A673 (cell line): ENCODE data around the gene SGTA. TPM values are rescaled to one million over a fixed set of nuclear protein-coding genes. Genes with fewer than 3 reads are reported as not detected.

Source experiments
- BruUV-seq: library from RNA; stranded (reverse); fragments of 400-500 nt; replicated peaks from 2 replicates; lab custom pipeline; 2021; lab: Mats Ljungman, UMichigan
- CTCF ChIA-PET: fragments of 300-600 bp; sonication (Branson Sonifier 250); formaldehyde crosslinking; loops from one replicate; lab custom pipeline; 2022; ENCODE audit warnings: antibody characterized with exemption; lab: Charles Lee
- POLR2A ChIA-PET: fragments of 300-600 bp; sonication (Branson Sonifier 250); formaldehyde crosslinking; loops from one replicate; lab custom pipeline; 2022; ENCODE audit warnings: antibody characterized with exemption; ENCODE audit not compliant: low non-redundant PET; lab: Charles Lee
- DNase-seq: peaks from one replicate; pipeline ENCODE4 v3.0.0-alpha.2; 2015; ENCODE audit warnings: low spot score
- H3K27ac ChIP-seq: fragments of 200-600 bp; sonication (generic); 2 replicates; pipeline ENCODE4 v1.5.1; 2016; ENCODE audit warnings: mixed run types, low read depth, mild to moderate bottlenecking, mixed read lengths, antibody characterized with exemption, low read length; ENCODE audit not compliant: poor library complexity, severe bottlenecking
- H3K27me3 ChIP-seq: fragments of 200-600 bp; sonication (generic); replicated peaks from 2 replicates; pipeline ENCODE4 v1.6.1; 2017; ENCODE audit warnings: mixed run types, low read depth, mild to moderate bottlenecking, mixed read lengths, antibody characterized with exemption, low read length; ENCODE audit not compliant: insufficient read depth, poor library complexity
- H3K36me3 ChIP-seq: fragments of 200-600 bp; sonication (generic); 2 replicates; pipeline ENCODE4 v1.6.1; 2016; ENCODE audit warnings: mixed run types, mild to moderate bottlenecking, mixed read lengths, antibody characterized with exemption, low read length; ENCODE audit not compliant: insufficient read depth, poor library complexity, severe bottlenecking
- H3K4me1 ChIP-seq: fragments of 200-600 bp; sonication (generic); 2 replicates; pipeline ENCODE4 v1.6.1; 2017; ENCODE audit warnings: mixed run types, mild to moderate bottlenecking, mixed read lengths, antibody characterized with exemption, low read length; ENCODE audit not compliant: insufficient read depth, poor library complexity, severe bottlenecking
- H3K4me3 ChIP-seq: fragments of 200-600 bp; sonication (generic); 2 replicates; pipeline ENCODE4 v1.5.1; 2016; ENCODE audit warnings: low read depth, mixed run types, mild to moderate bottlenecking, mixed read lengths, low read length; ENCODE audit not compliant: poor library complexity, severe bottlenecking
- H3K9me3 ChIP-seq: fragments of 200-600 bp; sonication (generic); 2 replicates; pipeline ENCODE4 v1.6.1; 2016; ENCODE audit warnings: mixed run types, low read depth, mild to moderate bottlenecking, mixed read lengths, antibody characterized with exemption, low read length; ENCODE audit not compliant: poor library complexity, severe bottlenecking
- EZH2 ChIP-seq: fragments of 200-600 bp; sonication (generic); IDR thresholded peaks from 2 replicates; pipeline ENCODE4 v1.6.1; 2017; ENCODE audit warnings: borderline replicate concordance, low read depth, mild to moderate bottlenecking, mixed read lengths, antibody characterized with exemption, low read length; ENCODE audit not compliant: poor library complexity, severe bottlenecking
- intact Hi-C: fragments of 100-400 bp; cut with micrococcal nuclease; formaldehyde crosslinking; loops from one replicate; pipeline ENCODE4 v1.10.0; 2022; ENCODE audit not compliant: unreplicated experiment
- total RNA-seq: library from RNA; stranded (reverse); gene quantifications from 2 replicates; pipeline ENCODE4 v1.2.3, GENCODE V29; 2021
- TF ChIP-seq, protein P1 (sequence below): fragments of 300-800, 200-600 bp; sonication (generic); conservative IDR thresholded peaks from 2 replicates; pipeline ENCODE4 v1.5.1; 2017; ENCODE audit warnings: low read depth, mild to moderate bottlenecking, antibody characterized with exemption, low read length, moderate library complexity, mixed read lengths

The SGTA gene
- total RNA-seq, 1 experiment from 2014 or later: 106 TPM

DNA sequence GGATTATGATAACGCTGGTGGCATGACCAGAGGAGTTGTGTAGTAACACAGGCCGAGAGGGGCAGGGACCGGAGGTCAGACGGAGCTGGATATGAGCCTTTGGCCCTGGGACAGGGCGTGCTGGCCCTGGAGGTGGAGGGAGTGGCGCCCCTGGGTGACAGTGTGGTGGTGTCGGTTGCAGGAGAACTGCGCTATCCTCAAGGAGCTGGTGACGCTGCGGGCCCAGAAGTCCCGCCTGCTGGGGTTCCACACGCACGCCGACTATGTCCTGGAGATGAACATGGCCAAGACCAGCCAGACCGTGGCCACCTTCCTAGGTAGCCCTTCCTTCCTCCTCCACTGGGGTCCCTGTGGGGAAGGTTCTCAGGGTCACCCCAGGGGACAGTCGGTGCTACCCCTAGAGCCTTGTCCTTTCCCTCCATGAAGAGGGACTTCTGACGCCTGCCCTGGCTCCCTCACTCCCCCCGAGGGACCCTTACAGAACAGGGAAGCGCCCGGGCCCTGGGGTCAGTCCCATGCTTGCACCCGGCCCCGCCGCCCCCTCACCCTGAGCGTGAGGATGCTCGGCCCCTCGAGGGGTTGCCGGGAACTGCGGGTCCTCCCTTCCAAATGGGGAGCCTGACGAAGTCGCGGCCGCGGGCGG is 23.8 kb upstream of the SGTA start:
- CTCF ChIA-PET: no interaction called here
- H3K4me1 ChIP-seq: peaks cover 5% of the 10 kb centered on the region
- TF ChIP-seq, protein P1, sequence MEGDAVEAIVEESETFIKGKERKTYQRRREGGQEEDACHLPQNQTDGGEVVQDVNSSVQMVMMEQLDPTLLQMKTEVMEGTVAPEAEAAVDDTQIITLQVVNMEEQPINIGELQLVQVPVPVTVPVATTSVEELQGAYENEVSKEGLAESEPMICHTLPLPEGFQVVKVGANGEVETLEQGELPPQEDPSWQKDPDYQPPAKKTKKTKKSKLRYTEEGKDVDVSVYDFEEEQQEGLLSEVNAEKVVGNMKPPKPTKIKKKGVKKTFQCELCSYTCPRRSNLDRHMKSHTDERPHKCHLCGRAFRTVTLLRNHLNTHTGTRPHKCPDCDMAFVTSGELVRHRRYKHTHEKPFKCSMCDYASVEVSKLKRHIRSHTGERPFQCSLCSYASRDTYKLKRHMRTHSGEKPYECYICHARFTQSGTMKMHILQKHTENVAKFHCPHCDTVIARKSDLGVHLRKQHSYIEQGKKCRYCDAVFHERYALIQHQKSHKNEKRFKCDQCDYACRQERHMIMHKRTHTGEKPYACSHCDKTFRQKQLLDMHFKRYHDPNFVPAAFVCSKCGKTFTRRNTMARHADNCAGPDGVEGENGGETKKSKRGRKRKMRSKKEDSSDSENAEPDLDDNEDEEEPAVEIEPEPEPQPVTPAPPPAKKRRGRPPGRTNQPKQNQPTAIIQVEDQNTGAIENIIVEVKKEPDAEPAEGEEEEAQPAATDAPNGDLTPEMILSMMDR: no peak
- H3K36me3 ChIP-seq: peaks cover 37% of the 10 kb centered on the region
- H3K27me3 ChIP-seq: no peaks in the 10 kb centered on the region
- no peak overlapping the region for H3K4me3 ChIP-seq
- POLR2A ChIA-PET: no interaction called here
- no TSS peak for BruUV-seq
- intact Hi-C loops: no loop called here
- no peak overlapping the region for H3K27ac ChIP-seq
- no peaks in the 10 kb centered on the region for H3K9me3 ChIP-seq
- DNase-seq: no peak

DNA sequence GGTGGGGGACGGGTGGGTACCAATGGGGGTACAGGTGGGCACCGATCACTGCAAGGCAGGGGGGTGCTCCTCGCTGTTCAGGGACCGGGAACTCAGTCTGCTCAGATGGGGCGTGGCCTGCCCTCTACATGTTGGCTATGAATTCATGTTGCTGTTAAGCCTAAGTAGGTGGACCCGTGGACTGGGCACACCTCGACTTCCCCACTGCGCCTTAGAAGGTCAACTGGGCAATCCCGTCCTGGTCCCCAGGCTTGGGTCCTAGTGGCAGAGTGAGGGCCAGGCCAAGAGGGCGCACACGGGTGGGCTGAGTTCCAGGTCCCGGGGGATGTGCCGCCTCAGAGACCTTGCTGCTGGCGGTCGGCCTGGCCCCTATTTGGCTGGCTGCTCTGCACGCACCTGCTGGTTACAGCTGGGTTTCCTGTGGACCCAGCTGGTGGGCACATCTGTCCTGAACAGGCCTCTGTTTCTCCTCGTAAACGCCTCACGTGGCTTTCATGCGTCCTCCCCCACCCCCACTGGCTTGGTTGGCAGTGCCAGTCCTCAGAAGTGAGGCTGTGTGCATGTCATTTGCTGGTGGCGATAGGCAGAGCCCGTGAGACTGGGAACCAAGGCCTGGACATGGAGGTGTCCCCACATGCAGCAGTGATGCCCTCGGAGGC is 23.0 kb upstream of the SGTA start:
- Histone ChIP-seq H3K36me3 (peaks cover 32% of the 10 kb centered on the region), H3K9me3 (no peaks in the 10 kb centered on the region), H3K4me1 (peaks cover 5% of the 10 kb centered on the region), H3K27ac (no peak overlapping the region), H3K4me3 (no peak overlapping the region), H3K27me3 (no peaks in the 10 kb centered on the region)
- POLR2A ChIA-PET: no interaction called here
- DNase-seq: no peak
- BruUV-seq: no TSS peak
- TF ChIP-seq EZH2: no peak
- TF ChIP-seq, protein P1: no peak
- intact Hi-C loops: no loop called here
- CTCF ChIA-PET: no interaction called here

DNA sequence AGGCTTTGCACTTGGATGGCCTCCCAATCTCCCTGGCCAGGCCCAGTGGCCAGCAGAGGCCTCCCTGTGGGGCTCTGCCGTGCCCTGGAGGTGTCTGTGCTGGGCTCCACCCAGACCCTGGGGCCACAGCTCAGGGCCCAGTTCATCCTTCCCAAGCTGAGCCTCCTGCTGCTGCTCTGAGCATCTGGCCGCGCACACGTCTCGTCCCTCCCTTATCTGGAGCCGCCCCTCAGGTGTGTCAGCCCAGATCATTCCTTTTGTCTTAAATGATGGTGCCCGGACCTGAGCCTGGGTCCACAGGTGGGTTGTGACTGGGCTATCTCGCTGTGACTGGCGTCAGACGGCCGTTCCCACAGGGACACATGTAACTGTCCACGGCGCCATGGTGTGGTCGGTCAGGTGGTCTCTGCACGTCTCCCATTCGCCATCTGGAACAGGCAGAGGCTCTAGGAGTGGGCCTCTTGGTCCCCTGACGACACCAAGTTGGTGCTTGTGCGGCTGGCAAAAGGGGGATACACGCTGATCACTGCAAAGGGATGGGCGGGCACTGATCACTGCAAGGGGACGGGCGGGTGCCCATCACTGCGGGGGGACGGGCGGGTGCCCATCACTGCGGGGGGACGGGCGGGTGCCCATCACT is 22.3 kb upstream of the SGTA start:
- CTCF ChIA-PET: no interaction called here
- no peak overlapping the region for H3K4me3 ChIP-seq
- no peak for DNase-seq
- H3K4me1 ChIP-seq: peaks cover 5% of the 10 kb centered on the region
- intact Hi-C loops: no loop called here
- H3K27ac ChIP-seq: no peak overlapping the region
- H3K36me3 ChIP-seq: peaks cover 35% of the 10 kb centered on the region
- POLR2A ChIA-PET: no interaction called here
- BruUV-seq: no TSS peak
- H3K9me3 ChIP-seq: no peaks in the 10 kb centered on the region
- H3K27me3 ChIP-seq: no peaks in the 10 kb centered on the region
- no peak for TF ChIP-seq EZH2
- TF ChIP-seq, protein P1: no peak
